Endothelial cell of umbilical vein (primary cell): Measurements from ENCODE around the gene SBK3. TPM values are rescaled to one million over a fixed set of nuclear protein-coding genes. Genes with fewer than 3 reads are reported as not detected.

Experiments used
- BruUV-seq: library from RNA; stranded (reverse); fragments of 400-500 nt; replicated peaks from 2 replicates; lab custom pipeline; 2021; lab: Mats Ljungman, UMichigan
- CTCF ChIA-PET: fragments of 300-600, 350-600 bp; sonication (Branson Sonifier 250); formaldehyde crosslinking; loops from one replicate; lab custom pipeline; 2021; ENCODE audit warnings: antibody characterized with exemption, inconsistent platforms; lab: Charles Lee
- POLR2A ChIA-PET: fragments of 300-600, 350-600 bp; sonication (Branson Sonifier 250); formaldehyde crosslinking; loops from one replicate; lab custom pipeline; 2021; ENCODE audit warnings: antibody characterized with exemption, inconsistent platforms; lab: Charles Lee
- DNase-seq: peaks from one replicate; pipeline ENCODE4 v3.0.0-alpha.2; 2011; ENCODE audit warnings: low read depth, low spot score
- FAIRE-seq: peaks from 2 replicates; lab custom pipeline; 2011; peaks lifted over from hg19 to GRCh38; lab: Jason Lieb, UNC
- H2AFZ ChIP-seq: 2 replicates; pipeline ENCODE4 v1.6.0; 2012; ENCODE audit warnings: low read depth, low read length, control low read depth, inconsistent platforms
- H3K27ac ChIP-seq: 2 replicates; pipeline ENCODE4 v1.5.1; 2011; ENCODE audit warnings: low read depth, mild to moderate bottlenecking, control low read depth, low read length, moderate library complexity; ENCODE audit not compliant: insufficient read depth
- H3K27me3 ChIP-seq, 2 experiments: 2 replicates each; pipeline versions ENCODE4 v1.6.0 to v1.6.1; 2011; ENCODE audit warnings: low read length in 2 of 2, mixed read lengths in 1 of 2; ENCODE audit not compliant: control insufficient read depth in 2 of 2, insufficient read depth in 2 of 2
- H3K36me3 ChIP-seq, 2 experiments: 2 replicates in 1 of 2; 3 replicates in 1 of 2; pipeline ENCODE4 v1.5.1; 2011; ENCODE audit warnings: low read length in 2 of 2, mild to moderate bottlenecking in 1 of 2, moderate library complexity in 1 of 2; ENCODE audit not compliant: control insufficient read depth in 2 of 2, insufficient read depth in 2 of 2; ENCODE audit errors: extremely low read depth in 1 of 2
- H3K4me1 ChIP-seq: 3 replicates; pipeline ENCODE4 v1.5.1; 2011; ENCODE audit warnings: mild to moderate bottlenecking, low read length; ENCODE audit not compliant: control insufficient read depth, insufficient read depth; ENCODE audit errors: extremely low read depth
- H3K4me2 ChIP-seq: 2 replicates; pipeline ENCODE4 v1.6.1; 2011; ENCODE audit warnings: low read length, control low read depth, mixed read lengths; ENCODE audit not compliant: insufficient read depth
- H3K4me3 ChIP-seq, 3 experiments: fragments of 200-600 bp in 1 of 3; sonication (generic), shearing (Covaris generic) in 1 of 3; replicated peaks in 1 of 3; 2 replicates each; pipeline ENCODE4 v1.5.1; 2011 to 2016; ENCODE audit warnings: control low read depth in 3 of 3, low read length in 3 of 3, mild to moderate bottlenecking in 2 of 3, inconsistent platforms in 1 of 3, low read depth in 1 of 3, moderate library complexity in 1 of 3; ENCODE audit not compliant: insufficient read depth in 1 of 3
- H3K79me2 ChIP-seq: 2 replicates; pipeline ENCODE4 v1.6.0; 2012; ENCODE audit warnings: low read length, inconsistent platforms; ENCODE audit not compliant: control insufficient read depth, insufficient read depth
- H3K9ac ChIP-seq: replicated peaks from 2 replicates; pipeline ENCODE3; 2011; ENCODE audit warnings: low read length, control low read depth; ENCODE audit not compliant: insufficient read depth; ENCODE audit errors: extremely low read depth
- H3K9me1 ChIP-seq: replicated peaks from 3 replicates; pipeline ENCODE4 v1.6.0; 2011; ENCODE audit warnings: mild to moderate bottlenecking, low read length; ENCODE audit not compliant: control insufficient read depth, insufficient read depth; ENCODE audit errors: extremely low read depth
- H3K9me3 ChIP-seq: replicated peaks from 2 replicates; pipeline ENCODE4 v1.5.1; 2012; ENCODE audit warnings: low read length, inconsistent platforms; ENCODE audit not compliant: control insufficient read depth, insufficient read depth
- H4K20me1 ChIP-seq: replicated peaks from 2 replicates; pipeline ENCODE3; 2011; ENCODE audit warnings: mild to moderate bottlenecking, low read length; ENCODE audit not compliant: control insufficient read depth, insufficient read depth; ENCODE audit errors: extremely low read depth
- CTCF ChIP-seq, 2 donors: IDR thresholded peaks; 1 replicate in 1 of 2; 2 replicates in 1 of 2; pipeline ENCODE4 v1.5.1; 2011; ENCODE audit warnings: low read length in 2 of 2, mild to moderate bottlenecking in 2 of 2, moderate library complexity in 2 of 2, control low read depth in 1 of 2, inconsistent platforms in 1 of 2, low read depth in 1 of 2; ENCODE audit not compliant: insufficient read depth in 1 of 2; ENCODE audit errors: extremely low read depth in 1 of 2
- EZH2 ChIP-seq: IDR thresholded peaks from 2 replicates; pipeline ENCODE4 v1.6.1; 2012; ENCODE audit warnings: borderline replicate concordance, low read depth, mild to moderate bottlenecking, moderate library complexity, low read length, inconsistent platforms; ENCODE audit not compliant: severe bottlenecking
- FOS ChIP-seq: IDR thresholded peaks from 2 replicates; pipeline ENCODE4 v1.6.1; 2011; ENCODE audit warnings: mild to moderate bottlenecking, low read length, moderate library complexity, borderline replicate concordance; ENCODE audit not compliant: insufficient read depth
- GATA2 ChIP-seq: IDR thresholded peaks from 2 replicates; pipeline ENCODE4 v1.7.0; 2011; ENCODE audit warnings: low read depth, mild to moderate bottlenecking, moderate library complexity, mixed read lengths, low read length; ENCODE audit not compliant: insufficient read length, insufficient read depth
- JUN ChIP-seq: IDR thresholded peaks from 2 replicates; pipeline ENCODE4 v1.6.1; 2011; ENCODE audit warnings: borderline replicate concordance, low read depth; ENCODE audit not compliant: insufficient read length, insufficient read depth
- MYC ChIP-seq: IDR thresholded peaks from one replicate; pipeline ENCODE4 v1.6.1; 2011; ENCODE audit warnings: mild to moderate bottlenecking, low read depth, low read length
- POLR2A ChIP-seq: IDR thresholded peaks from 2 replicates; pipeline ENCODE4 v1.6.1; 2012; ENCODE audit warnings: low read depth, mild to moderate bottlenecking, control low read depth, low read length
- POLR2AphosphoS5 ChIP-seq: IDR thresholded peaks from 2 replicates; pipeline ENCODE4 v1.6.1; 2012; ENCODE audit warnings: low read depth, mild to moderate bottlenecking, control low read depth, low read length, moderate library complexity; ENCODE audit not compliant: insufficient read depth
- dilution Hi-C: fragments of 300-500 bp; cut with MboI; formaldehyde crosslinking; loops from one replicate; pipeline ENCODE4 v1.15.0; 2019; ENCODE audit warnings: low sequenced_read_pairs; ENCODE audit not compliant: extremely low pct_ligation_motif_present
- intact Hi-C: fragments of 100-400 bp; cut with micrococcal nuclease; formaldehyde crosslinking; loops from one replicate; pipeline ENCODE4 v1.10.0; 2022
- polyA plus RNA-seq, 4 experiments: library from polyadenylated mRNA; depleted of rRNA in 3 of 4; stranded (reverse) in 3 of 4; unstranded in 1 of 4; fragments of >200 nt; gene quantifications; 2 replicates each; pipeline versions ENCODE4 v1.2.1 to v1.2.3, GENCODE V29; 2011 to 2012; ENCODE audit warnings: missing spikeins in 1 of 4
- total RNA-seq: library from RNA; stranded (reverse); gene quantifications from 2 replicates; pipeline ENCODE4 v1.2.3, GENCODE V29; 2021
- TF ChIP-seq, protein P1 (sequence below): IDR thresholded peaks from 2 replicates; pipeline ENCODE4 v1.6.1; 2011; ENCODE audit not compliant: insufficient read depth, insufficient read length

Gene SBK3
- total and polyA plus RNA-seq, 2 donors (not counting 3 experiments of a cell fraction or from before 2014, with no cell fraction given): 0.18 to 0.62 TPM

GRCh38 chr19:55552206-55552605 lies 6.9 kb upstream of the SBK3 start:
- CTCF ChIA-PET: interaction anchor here (1.3 kb wide), 1 partner anchor 411 kb away, joined by 4 read pairs; no protein-coding TSS in a partner anchor
- FAIRE-seq (no peak), DNase-seq (no peak)
- no peaks in the 10 kb centered on the region for H3K9me3 ChIP-seq
- no peak overlapping the region for H2AFZ ChIP-seq
- peaks cover 0 to 3% of the 10 kb centered on the region in 2 experiments for H3K27me3 ChIP-seq
- no peaks in the 10 kb centered on the region for H3K9me1 ChIP-seq
- no peaks in the 10 kb centered on the region for H4K20me1 ChIP-seq
- no peak overlapping the region for H3K4me2 ChIP-seq
- peaks cover 22% of the 10 kb centered on the region for H3K4me1 ChIP-seq
- intact Hi-C loops: no loop called here
- dilution Hi-C loops: no loop called here
- no peak overlapping the region for H3K9ac ChIP-seq
- no peak overlapping the region for H3K4me3 ChIP-seq
- no peak for TF ChIP-seq EZH2
- no peak for TF ChIP-seq FOS
- no peak for TF ChIP-seq MYC
- TF ChIP-seq GATA2: no peak
- TF ChIP-seq JUN: no peak
- TF ChIP-seq, protein P1, sequence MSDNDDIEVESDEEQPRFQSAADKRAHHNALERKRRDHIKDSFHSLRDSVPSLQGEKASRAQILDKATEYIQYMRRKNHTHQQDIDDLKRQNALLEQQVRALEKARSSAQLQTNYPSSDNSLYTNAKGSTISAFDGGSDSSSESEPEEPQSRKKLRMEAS: no peak
- no peak for TF ChIP-seq POLR2A
- TF ChIP-seq CTCF (IDR thresholded peaks at IDR 0.05; ENCODE audit: extremely low read depth in 1 of 2, insufficient read depth in 1 of 2, low read depth in 1 of 2, low read length in 2 of 2): no peak
- TF ChIP-seq POLR2AphosphoS5: no peak
- H3K27ac ChIP-seq: no peak overlapping the region
- no peaks in the 10 kb centered on the region for H3K79me2 ChIP-seq
- no peaks in the 10 kb centered on the region for H3K36me3 ChIP-seq
- no TSS peak for BruUV-seq
- POLR2A ChIA-PET: no interaction called here
